Ovary (tissue), 3 donors: ENCODE results near the gene RANBP3.

Source experiments
- EP300 ChIP-seq: sonication (generic); formaldehyde crosslinking; IDR thresholded peaks from one replicate; pipeline ENCODE4 v1.6.1; 2017; ENCODE audit warnings: antibody characterized with exemption
- TF ChIP-seq, protein P1 (sequence below), 3 donors: fragments of 450-650 bp in 2 of 3; fragments of 200-600 bp in 1 of 3; IDR thresholded peaks; one replicate each; pipeline versions ENCODE4 v1.5.1 to v1.8.0; 2016 to 2022; ENCODE audit warnings: antibody characterized with exemption in 3 of 3, mild to moderate bottlenecking in 1 of 3
- donor health status: DM: no; HTN: no; CAD: no.

DNA sequence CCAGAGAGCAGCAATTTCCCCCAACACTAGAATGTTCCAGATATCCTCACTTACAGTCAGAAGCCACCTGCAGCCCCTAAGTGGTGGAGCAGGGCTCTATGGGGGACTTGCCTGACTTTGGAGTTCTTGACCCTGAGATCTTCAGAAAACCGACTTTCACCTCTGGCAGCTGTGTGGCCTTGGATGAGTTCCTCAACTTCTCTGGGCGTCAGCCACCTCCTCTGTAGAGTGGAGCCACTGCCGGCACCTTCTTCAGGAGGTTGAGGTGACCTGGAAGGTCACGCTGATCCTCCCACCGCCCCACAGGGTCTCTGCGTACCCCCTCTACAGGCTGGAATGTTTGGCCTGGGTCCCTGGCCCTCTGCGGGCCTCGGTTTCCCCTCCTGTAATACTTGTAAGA, 100.5 kb downstream of the RANBP3 start:
- TF ChIP-seq, protein P1, sequence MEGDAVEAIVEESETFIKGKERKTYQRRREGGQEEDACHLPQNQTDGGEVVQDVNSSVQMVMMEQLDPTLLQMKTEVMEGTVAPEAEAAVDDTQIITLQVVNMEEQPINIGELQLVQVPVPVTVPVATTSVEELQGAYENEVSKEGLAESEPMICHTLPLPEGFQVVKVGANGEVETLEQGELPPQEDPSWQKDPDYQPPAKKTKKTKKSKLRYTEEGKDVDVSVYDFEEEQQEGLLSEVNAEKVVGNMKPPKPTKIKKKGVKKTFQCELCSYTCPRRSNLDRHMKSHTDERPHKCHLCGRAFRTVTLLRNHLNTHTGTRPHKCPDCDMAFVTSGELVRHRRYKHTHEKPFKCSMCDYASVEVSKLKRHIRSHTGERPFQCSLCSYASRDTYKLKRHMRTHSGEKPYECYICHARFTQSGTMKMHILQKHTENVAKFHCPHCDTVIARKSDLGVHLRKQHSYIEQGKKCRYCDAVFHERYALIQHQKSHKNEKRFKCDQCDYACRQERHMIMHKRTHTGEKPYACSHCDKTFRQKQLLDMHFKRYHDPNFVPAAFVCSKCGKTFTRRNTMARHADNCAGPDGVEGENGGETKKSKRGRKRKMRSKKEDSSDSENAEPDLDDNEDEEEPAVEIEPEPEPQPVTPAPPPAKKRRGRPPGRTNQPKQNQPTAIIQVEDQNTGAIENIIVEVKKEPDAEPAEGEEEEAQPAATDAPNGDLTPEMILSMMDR (IDR thresholded peaks at IDR 0.05): no peak
- no peak for TF ChIP-seq EP300
